ENCODE measurements around the gene SOWAHB. TPM values are rescaled to one million over a fixed set of nuclear protein-coding genes. Genes with fewer than 3 reads are reported as not detected.

The SOWAHB gene, protein sequence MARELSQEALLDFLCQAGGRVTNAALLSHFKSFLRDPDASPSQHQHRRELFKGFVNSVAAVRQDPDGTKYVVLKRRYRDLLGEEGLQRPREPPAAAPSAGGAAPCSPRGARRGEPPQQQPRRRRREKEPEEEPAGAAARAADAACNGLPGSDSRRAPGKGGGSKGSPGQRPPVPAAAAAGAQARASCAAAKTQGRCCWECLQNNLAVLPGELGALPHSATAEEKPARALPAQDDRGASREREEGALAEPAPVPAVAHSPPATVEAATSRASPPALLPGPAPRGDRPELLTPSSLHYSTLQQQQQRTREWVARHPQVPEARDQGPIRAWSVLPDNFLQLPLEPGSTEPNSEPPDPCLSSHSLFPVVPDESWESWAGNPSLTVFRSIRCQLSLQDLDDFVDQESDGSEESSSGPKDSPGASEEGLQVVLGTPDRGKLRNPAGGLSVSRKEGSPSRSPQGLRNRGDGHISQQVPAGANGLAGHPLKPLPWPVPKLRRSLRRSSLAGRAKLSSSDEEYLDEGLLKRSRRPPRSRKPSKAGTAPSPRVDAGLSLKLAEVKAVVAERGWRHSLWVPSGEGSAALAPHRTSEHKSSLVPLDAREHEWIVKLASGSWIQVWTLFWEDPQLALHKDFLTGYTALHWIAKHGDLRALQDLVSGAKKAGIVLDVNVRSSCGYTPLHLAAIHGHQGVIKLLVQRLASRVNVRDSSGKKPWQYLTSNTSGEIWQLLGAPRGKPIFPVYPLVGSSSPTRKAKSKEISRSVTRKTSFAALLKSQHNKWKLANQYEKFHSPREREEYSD
- not detected in 2 replicates for total RNA-seq (ENCODE audit: low replicate concordance)

DNA sequence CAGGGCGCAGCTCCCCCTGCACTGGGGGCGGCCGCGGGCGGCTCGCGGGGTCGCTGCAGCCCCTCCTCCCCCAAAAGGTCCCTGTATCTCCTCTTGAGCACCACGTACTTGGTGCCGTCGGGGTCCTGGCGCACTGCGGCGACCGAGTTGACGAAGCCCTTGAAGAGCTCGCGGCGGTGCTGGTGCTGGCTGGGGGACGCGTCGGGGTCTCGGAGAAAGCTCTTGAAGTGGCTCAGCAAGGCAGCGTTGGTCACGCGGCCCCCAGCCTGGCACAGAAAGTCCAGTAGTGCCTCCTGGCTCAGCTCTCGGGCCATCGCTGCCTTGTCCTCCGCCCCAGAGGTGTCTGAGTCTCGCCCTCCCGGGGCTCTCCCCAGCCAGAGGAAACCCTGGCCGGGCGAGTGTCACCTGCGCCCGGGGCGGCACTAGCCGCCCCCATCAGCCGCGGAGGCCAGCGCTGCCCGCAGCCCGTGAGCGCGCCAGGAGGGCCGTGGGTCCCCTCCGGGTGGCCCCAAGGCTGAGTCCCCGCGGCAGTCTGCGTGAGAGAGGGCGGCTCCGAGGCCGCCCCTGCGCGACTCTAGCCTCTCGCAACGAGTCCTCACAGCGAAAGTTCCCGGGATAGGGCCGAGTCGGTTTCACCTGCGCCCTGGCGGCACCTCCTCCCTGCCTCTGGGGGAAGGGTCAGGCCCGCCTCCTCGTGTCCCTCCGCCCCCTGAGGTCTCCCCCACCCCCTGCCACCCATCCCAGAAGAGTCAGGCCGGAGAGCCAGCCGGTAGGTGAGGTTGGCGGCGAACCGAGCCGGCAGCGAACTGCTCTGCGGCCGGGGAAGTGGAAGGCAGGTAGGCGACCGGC is at the start of gene SOWAHB:
SOWAHB (minus strand) TSS at position 609 of the 849 bp plus-strand sequence; CDS start at position 314, 295 bp downstream.
- peak within 1 kb of the TSS; percentile 33 for H3K4me3 ChIP-seq (ENCODE audit: low read depth, low read length)
- no peak for DNase-seq (ENCODE audit: low read depth)
- TF ChIP-seq, protein P1, sequence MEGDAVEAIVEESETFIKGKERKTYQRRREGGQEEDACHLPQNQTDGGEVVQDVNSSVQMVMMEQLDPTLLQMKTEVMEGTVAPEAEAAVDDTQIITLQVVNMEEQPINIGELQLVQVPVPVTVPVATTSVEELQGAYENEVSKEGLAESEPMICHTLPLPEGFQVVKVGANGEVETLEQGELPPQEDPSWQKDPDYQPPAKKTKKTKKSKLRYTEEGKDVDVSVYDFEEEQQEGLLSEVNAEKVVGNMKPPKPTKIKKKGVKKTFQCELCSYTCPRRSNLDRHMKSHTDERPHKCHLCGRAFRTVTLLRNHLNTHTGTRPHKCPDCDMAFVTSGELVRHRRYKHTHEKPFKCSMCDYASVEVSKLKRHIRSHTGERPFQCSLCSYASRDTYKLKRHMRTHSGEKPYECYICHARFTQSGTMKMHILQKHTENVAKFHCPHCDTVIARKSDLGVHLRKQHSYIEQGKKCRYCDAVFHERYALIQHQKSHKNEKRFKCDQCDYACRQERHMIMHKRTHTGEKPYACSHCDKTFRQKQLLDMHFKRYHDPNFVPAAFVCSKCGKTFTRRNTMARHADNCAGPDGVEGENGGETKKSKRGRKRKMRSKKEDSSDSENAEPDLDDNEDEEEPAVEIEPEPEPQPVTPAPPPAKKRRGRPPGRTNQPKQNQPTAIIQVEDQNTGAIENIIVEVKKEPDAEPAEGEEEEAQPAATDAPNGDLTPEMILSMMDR (IDR thresholded peaks at IDR 0.05; ENCODE audit: insufficient read depth, low read length), result no peak

- H3K4me3 ChIP-seq (ENCODE audit: low read depth, low read length), result peak overlapping the region; percentile 14
- peak; percentile 53 for DNase-seq (ENCODE audit: low read depth)
- TF ChIP-seq, protein P1 (IDR thresholded peaks at IDR 0.05; ENCODE audit: insufficient read depth, low read length), result peak; percentile 30
Observed at GRCh38 chr4:76947369-76947768, 49.4 kb upstream of the SOWAHB start.

GRCh38 chr4:76943790-76944189 is 45.8 kb upstream of the SOWAHB start:
- no peak for DNase-seq (ENCODE audit: low read depth)
- TF ChIP-seq, protein P1 (IDR thresholded peaks at IDR 0.05; ENCODE audit: insufficient read depth, low read length), result no peak
- H3K4me3 ChIP-seq (ENCODE audit: low read depth, low read length), result no peak overlapping the region

DNA sequence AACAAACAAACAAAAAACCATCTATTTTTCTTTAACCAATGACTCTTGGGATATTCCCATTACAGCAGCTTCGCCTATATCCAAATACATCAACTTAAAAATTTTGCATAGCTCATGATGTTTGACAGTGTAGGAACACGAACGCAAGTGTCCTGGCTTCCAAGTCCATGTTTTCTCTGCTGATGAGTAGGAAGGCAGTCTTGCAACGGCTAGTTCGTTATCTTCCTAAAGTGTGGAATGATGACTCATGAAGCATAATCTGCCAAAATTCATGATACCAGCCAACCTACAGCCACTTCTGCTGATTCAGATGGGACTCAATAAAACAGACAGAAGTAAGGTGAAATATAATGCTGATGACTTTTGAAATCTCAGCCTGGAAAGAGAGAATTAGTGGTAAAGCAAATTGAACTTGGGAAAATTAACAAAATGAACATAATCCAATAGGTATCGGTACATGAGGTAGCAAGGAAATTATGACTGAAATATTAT is 45.2 kb upstream of the SOWAHB start:
- DNase-seq (ENCODE audit: low read depth), result peak; percentile 86
- TF ChIP-seq, protein P1 (IDR thresholded peaks at IDR 0.05; ENCODE audit: insufficient read depth, low read length), result no peak

DNA sequence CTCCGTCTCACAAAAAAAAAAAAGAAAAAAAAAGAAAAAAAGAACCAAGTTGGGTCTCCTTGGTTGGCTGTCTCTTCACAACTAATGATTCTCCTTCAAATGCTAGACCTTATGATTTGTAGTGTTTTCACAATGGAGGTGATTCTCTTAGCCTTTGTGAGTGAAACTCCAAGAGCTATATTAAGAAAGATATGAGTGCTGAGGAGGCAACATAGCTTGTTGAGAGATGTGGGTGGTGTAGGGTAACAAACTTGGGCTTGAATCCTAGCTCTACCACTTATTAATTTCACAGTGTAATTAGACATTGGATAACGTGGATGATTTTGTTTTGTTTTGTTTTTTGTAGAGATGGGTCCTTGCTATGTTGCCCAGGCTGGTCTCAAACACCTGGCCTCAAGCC is 41.2 kb upstream of the SOWAHB start:
- TF ChIP-seq, protein P1 (IDR thresholded peaks at IDR 0.05; ENCODE audit: insufficient read depth, low read length), result no peak

More for the DNA sequence above, 45.2 kb upstream of the SOWAHB start:
- H3K4me3 ChIP-seq (ENCODE audit: low read depth, low read length), result no peak overlapping the region

More for the DNA sequence above, 41.2 kb upstream of the SOWAHB start:
- DNase-seq (ENCODE audit: low read depth), result no peak
- no peak overlapping the region for H3K4me3 ChIP-seq (ENCODE audit: low read depth, low read length)
